NK-92 (cell line): Measurements from ENCODE around the gene TNIK.

Experiments
- DNase-seq: peaks from one replicate; lab custom pipeline; 2025; ENCODE audit not compliant: unreplicated experiment; lab: John Stamatoyannopoulos, UW

The TNIK gene

GRCh38 chr3:171200750-171201088 lies 259.5 kb downstream of the TNIK start:
- DNase-seq, result no peak

GRCh38 chr3:171200052-171200749 lies 260.0 kb downstream of the TNIK start:
- DNase-seq, result no peak

GRCh38 chr3:171199473-171199829 lies 260.8 kb downstream of the TNIK start:
- DNase-seq, result no peak

DNA sequence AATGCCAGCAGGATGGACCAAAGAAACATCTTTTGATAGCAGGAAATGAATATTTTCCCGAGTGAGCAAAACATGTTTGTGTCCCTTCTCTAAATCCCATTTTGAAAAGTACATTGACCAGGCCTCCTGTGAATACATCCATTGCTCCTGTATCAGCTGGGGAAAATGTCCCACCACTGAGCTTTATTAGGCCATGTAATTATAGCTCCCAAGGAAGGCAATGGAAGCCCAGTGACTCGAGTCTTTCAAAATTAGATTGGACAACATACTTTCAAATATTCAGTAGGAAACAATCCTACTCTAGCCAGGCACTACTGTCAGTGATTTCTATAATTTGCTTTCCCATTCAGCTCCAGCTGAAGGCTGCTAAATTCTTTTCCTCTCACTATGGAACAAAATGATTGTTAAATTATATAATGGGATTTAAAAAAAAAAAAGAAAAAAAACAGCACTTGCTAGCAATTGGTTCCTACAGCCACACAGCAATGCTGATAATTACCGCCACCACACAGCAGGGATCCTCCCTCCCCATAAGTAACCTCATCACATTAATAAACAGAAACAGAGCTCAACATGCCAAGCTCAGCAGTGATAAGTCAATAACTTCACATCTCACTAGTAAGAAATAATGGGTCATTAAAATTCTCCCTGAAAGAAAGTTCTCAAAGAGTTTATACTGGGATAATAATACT lies 261.3 kb downstream of the TNIK start:
- DNase-seq, result no peak

GRCh38 chr3:171195686-171196085 lies 264.5 kb downstream of the TNIK start:
- DNase-seq, result no peak

GRCh38 chr3:171194965-171195364 lies 265.2 kb downstream of the TNIK start:
- no peak for DNase-seq

DNA sequence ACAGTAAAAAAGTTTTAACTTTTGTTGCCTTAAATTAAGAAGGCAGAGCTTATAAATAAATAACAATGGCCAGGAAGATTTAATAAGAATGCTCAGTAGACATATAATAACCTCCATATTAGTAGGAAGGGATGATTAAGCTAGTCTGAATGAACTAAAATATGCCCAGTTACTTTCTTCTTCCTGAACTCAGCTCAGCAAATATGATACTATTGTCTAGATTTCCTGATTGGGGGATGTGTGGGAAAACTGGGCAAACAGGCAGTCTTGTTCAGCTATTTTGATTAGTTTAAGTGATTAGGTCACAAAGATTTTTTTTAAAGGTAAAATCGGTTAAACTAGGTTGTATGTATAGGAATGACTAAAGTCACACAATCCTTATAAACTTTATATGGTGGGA lies 266.5 kb downstream of the TNIK start:
- no peak for DNase-seq

- no peak for DNase-seq
Observed at GRCh38 chr3:171192176-171192854, 267.9 kb downstream of the TNIK start.

GRCh38 chr3:171190668-171191067 lies 269.5 kb downstream of the TNIK start:
- DNase-seq, result no peak

GRCh38 chr3:171189394-171190080 lies 270.7 kb downstream of the TNIK start:
- no peak for DNase-seq

- no peak for DNase-seq
Observed at GRCh38 chr3:171187706-171188290, 272.4 kb downstream of the TNIK start.

DNA sequence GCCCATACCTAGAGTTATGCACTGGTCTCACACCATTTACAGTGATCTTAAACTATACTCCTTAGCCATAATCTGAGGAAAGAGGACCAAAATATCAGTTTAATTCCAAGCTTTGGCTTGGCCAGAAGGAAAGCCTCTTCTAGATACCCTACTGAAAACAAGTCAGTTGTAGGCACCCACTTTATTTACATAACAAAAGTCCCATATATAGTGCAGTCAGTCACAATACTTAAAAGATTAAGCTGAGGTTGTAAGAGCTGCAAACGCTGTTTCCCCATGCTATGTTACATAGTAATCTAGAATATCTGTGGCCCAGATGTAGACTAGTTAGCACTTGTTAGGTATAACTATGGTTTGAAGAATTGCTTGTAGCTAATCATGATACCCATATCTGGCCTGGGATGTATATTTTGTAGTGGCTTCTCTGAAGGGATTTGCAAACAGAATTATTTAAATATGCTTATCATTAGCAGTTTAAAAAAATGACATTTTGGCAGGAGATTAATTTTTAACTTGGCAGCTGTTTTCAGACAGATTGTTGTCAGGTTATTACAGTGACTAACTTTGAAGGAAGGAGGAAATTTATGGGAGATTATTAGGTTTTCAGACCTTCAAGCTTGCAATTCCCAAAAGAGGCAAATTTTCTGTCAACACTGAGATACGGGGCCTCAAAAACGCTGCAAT lies 273.2 kb downstream of the TNIK start:
- DNase-seq, result no peak

- no peak for DNase-seq
Observed at GRCh38 chr3:171186383-171186782, 273.8 kb downstream of the TNIK start.

GRCh38 chr3:171185959-171186358 lies 274.2 kb downstream of the TNIK start:
- no peak for DNase-seq

GRCh38 chr3:171184372-171184771 lies 275.8 kb downstream of the TNIK start:
- no peak for DNase-seq

GRCh38 chr3:171183042-171183441 lies 277.2 kb downstream of the TNIK start:
- no peak for DNase-seq

DNA sequence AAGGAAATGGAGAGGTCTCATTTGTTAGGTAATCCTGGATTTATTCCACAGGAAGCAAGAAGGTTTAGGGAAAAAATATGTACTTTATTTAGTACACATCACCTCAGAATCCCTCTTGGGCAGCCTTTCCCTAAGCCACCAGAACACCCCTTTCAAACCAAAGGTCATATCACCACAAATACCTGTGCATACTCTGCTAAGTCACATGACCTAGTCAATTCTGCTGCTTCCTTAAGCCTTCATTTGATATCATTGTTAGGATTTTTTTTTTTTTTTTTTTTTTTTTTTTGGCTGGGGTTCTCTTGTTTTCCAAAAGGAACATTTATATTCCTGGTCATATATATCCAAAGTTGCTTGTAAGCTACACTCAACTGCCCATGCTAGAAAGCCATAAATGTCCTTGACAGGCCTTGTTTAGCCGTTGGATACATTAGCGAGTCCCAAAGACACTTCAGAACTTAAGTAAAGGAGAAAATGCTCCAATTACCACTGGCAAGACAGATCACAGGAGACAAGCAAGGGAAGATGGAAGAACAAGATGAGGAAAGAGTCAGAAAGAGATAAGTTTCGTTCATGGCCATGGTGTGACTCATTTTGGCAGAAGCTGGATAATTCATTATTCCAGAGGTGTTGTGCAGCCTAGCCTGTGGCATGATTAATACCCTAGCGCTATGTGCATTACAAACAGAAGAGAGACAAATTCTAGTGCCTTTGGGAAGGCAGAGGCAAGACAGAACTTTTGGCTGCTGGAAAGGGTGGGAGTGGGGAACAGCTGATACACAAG lies 278.1 kb downstream of the TNIK start:
- DNase-seq, result no peak

- DNase-seq, result no peak
Observed at GRCh38 chr3:171178714-171179113, 281.5 kb downstream of the TNIK start.

GRCh38 chr3:171177553-171177952 lies 282.7 kb downstream of the TNIK start:
- no peak for DNase-seq

DNA sequence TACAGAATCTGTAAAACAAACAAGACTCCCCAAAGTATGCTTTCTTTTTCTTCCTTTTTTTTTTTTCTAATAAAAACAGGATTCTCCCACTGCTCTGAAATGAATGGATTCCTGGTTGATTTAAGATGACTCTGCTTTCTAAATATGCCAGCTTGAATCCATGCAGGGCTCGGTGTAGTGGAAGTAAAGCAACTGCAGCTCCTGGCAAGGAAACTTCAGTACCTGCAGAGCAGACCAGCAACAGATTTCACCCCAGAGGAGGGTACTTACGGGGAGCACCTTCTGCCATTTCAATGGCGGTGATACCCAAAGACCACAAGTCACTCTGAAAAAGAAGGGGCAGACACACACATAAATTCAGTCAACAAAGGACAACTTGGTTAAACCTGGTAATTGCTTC lies 283.1 kb downstream of the TNIK start:
- DNase-seq, result no peak
